HG03045 (cell line): ENCODE data around the gene SH3RF3.

Source experiments
- ATAC-seq: cut with Tn5 transposase; IDR thresholded peaks from one replicate; pipeline ENCODE4 v1.9.1; 2021; ENCODE audit warnings: mild to moderate bottlenecking, moderate library complexity; ENCODE audit not compliant: unreplicated experiment

SH3RF3 gene

DNA sequence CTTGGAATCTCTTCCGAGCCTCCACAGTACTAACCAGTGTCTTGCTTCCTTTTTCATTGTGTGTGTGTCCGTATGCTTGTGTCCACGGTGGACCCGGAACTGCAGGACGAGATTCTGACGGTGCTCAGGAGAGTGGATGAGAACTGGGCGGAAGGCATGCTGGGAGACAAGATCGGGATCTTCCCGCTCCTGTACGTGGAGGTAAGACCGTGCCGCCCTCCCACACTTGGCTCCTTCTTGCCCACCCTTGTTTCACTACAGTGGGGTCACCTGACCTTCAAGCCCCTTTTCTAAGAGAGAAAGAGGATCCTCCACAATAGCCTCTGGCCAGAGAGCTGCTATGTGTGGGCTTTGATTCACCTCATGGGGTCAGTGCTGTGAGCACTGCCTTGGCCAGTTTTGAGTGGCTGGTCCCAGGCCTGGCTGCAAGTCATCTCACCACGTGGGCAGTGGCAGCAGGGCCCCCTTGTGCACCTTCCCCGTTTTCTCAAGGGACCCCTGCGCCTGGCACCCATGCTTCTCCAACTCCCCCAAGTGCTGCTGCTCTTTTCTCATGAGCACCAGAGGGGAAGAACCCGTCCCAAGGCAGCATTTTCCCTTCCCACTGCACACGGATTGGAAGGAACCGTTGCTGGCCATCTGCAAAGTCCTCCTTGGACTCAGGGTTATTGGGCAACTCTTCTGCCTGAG, 242.6 kb downstream of the SH3RF3 start:
- no peak for ATAC-seq

DNA sequence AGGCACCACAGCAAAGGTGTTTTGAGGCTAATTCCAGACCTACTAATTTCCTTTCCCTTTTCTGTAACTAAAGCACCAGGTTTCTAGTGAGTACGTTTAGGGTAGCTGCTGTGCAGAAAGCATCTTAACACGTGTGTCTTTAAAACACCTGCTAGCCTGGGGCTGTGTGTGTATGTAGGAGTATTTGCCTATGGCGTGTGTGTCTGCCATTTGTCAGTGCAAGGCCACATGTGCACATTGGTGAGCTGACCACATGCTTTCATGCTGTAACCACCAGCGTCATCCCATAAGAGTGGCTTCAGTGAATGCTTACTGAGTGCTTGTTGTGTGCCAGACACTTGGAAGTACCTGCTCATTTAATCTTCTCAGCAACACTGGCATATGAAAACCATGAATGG, 243.2 kb downstream of the SH3RF3 start:
- no peak for ATAC-seq

DNA sequence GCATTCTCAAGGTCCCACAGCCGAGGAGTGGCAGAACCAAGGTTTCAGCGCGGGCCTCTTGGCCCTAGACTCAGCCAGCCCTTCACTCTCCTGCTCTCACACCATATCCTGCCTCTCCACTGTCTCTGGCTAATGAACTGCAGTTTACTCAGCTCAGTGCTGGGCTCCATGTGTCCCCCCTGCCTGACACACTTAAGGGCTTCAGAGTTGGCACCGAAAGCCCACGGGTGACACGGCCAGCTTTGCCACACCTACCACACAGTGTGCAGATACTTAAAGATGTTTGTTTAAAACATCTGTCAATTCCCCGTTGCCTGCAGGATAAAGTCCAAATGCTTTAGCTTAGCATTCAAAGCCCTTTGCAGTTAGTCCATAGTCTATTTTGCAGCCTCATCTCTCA, 243.6 kb downstream of the SH3RF3 start:
- no peak for ATAC-seq

DNA sequence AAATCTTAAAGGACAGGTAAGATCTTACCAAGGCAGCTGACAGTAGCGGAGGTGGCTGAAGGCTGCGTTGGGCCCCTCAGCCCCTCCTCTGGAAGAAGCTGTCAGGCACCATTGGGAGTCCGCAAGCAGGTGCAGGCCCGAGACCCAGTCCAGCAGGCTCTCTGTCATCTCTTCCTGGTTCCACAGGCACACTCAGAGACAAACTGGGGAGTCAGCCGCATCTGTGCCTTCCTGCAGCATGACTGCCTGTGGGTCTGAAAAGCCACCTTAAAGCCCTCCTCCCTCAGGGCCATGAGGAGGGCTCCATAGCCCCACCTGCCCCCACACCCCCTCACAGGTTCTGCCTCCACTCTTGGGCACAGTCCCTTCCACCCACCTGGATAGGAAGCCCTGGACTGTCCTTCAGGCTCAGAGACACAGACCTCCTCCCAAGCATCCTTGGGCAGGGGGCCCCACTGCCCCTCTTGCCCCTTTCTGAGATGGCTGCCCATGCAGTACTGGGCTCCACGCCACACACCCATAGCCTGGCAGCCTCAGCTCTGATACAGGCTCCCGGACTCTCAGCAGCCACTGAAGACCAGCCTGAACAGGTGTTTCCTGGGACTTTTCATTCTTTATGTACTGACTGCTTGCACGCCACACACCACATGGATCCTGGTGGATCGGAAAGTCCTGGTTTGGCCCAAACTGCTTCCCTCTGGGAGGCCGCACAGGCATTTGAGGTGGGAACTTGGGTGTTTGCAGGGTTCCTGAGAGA, 245.0 kb downstream of the SH3RF3 start:
- ATAC-seq = no peak

DNA sequence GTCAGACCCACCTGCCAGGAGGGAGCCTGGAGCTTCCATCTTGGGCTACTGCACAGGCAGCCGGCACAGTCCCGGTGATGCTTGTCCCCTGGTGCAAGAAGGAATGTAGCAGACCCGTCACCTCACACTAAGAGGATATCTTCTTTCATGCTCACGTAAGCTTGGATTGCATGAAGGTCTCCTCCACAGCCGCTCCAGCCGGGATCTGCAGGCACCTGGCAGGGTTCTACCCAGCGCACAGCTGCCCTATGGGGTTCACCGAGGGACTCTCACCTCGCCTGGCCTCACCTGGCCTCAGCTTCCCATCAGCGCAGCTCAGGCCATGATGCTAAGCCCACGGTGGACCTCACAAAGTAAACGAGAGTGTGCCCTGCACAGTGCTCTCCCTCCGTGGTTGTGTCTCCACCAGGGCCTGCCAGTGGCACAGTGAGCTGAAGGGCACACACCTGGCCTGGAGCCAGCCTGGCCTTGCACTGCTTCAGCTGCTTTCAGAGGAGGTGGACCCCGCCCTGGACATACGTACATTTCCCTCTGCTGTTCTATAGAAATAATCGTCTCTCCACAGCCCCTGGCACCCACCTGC, 245.6 kb downstream of the SH3RF3 start:
- ATAC-seq = no peak

DNA sequence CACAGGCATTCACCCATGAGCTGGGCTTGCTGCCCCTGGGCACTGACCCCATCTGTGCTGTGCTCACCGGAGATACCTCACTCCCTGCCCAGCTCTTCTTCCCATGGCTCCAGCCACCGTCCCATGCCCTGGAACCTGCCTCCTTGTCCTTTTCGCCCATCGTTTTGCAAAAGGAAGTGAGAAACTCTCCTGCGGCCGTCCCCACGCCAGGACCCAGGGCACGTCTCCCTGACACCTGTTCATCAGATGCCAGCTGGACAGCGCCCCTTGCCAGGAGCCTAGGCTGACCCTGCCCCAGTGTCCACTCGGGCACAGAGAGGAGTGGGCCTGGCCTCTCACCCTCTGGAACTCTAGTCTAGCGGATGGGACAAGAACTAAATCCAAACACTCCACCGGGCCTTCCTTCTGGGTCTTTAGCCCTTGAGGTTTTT, 246.1 kb downstream of the SH3RF3 start:
- no peak for ATAC-seq

DNA sequence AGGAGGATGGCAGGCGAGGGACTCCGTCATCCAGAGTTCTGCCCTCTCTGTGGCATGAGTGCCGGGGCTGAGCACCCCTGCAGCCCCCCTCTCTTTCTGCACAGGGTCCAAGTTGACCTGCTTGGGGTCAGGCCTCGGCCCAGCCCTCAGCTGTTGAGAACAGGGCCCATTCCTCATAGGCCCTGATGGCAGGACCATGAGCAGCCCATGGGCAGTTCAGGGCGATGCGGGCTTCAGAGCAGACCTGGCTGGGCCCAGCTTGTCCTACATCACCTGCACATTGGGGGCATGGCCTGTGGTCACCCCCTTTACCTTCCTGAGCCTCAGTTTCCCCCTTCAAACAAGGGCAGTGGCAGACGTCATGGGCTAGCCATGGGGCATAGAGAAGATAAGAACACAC, 246.7 kb downstream of the SH3RF3 start:
- ATAC-seq = no peak

DNA sequence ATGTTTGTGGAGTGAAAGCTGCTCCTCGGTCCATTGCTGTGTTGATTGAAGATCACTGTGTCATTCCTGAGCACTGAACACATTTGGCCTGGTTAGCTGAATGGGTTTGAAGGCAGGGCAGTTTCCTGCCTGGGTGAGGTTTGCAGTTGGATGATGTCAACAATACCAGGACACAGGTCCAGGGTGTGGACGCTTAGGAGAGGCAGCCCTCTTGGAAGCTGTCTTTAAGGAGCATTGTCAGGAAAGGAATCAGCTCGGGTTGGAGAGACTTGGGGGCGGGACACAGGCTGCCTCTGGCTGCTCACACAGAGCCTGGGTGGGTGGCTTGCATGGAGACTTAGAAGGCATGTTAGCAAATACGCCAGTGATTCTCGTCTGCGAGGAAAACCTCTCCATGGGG, 247.1 kb downstream of the SH3RF3 start:
- ATAC-seq = no peak

DNA sequence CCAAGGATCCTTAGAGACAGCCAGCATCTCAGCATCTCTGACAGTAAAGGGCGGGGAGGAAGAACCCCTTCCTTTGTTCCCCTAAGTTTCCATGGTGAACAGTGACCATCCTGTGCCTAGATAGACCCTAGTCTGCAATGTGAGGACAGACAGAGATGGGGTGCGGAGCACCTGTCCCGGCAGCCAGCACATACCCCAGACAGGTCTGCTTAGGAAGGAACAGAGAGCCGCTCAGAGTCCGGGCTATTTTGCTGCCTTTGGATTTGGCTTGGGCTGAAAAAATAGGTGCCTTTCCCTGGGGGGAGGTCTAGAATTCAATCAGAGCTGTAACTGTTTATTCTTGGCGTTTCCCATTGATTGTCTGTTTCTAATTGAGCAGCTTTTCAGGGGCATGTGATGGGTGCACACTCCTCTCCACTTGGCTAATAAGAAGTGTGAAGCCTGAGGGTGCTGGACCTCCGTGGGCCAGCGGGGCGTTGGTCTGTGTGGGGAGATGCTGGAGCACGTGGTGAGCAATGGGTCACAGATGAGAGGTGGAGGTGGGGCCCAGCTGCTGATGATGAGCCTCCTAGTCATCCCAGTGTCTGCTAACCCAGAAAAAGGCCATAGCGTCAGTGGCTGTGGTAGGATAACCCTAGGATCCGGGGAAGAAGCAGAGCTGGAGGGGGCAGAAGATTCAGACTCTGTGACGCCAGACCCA, 247.9 kb downstream of the SH3RF3 start:
- no peak for ATAC-seq

DNA sequence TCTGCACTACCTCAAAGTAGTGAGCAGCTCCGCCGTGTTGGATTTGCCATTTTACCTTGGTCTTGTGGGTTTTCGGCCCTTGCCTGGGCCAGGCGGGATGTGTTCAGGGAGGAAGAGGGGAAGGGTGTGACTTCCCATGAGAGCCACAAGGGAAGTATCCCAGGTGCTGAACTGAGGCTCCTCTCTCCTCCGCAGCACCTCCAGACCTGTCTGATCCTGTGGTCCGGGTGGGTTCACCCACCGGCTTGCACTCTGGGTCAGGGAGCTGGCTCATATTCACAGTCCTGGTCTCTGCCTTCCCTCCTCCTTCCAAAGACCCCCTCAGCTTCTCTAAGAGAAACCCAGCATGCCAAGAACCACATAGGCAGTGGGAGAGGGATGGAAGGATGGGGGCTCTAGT, 249.0 kb downstream of the SH3RF3 start:
- ATAC-seq = no peak

DNA sequence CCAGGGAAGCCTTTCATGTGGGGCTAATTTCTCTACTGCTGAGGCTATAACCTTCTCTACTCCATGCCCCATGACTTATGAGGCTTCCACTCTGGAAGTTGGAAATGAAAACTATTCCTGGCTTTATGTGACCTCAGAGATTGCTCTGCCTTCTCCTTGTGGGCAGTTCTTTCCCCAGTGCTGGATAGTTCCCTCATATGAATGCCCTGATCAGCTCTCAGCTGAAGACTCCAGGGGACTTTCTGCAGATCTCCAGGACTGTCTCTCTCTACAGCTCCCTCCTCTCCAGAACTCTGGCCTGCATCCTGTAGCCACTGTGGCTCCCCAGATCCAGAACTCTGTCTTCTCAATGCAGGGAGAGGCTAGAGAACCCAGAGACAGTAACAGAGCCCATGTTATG, 249.7 kb downstream of the SH3RF3 start:
- ATAC-seq = no peak

DNA sequence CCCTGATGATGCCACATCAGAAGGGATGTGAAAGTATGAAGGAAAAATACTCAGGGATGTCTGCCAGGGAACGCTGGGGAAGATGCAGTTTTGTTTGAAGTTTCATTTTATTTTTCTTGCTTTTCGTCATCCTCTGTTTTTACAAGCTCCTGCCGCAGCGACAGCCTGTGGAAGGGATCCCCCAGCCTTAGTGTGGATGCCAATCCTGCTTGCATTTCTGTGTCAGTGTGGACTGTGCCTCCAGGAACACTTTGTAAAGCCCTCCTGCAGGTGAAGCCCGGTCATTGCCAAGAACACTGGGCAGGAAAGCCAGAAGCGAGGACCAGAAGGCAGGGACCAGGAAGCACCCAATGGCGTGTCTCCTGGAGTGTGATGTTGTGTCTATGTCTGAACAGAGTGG, 250.5 kb downstream of the SH3RF3 start:
- no peak for ATAC-seq

DNA sequence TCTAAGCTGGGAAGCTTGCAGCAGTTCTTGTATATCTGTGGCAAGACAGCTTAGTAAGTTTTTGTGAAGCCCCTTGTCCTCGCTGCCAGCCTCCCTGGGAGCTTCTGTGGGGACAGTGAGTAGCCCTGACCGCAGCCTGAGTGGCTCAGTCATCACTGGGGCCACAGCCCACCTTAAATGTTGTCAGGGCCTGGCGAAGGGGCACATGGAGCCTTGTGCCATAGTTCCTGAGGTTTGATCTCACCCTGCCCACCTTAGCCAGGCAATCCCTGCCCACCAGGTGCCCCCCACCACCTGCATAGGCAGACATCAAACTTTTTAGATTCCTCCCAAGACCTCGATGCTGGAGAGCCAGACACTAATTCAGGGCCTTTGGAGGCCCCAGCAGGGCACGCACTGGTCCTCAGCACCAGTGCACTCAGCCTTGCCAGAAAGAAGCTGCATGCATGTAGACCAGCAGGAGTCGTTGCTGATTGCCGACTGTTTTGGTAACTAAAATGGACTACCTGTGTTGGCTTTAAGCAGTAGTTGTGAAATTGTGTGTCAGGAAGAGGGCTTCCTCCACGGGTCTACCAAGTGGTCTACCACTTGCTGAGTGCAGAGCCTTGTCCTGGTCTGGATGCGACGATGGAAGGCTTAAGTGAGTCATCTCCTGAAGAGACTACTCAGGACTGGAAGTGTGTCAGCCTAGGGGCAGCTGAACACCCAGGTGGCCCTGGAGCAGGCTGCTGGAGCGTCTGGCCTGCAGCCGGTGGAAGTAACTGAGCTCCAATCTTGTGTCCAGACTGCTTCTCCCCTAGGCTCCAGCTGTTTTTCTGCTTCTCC, 251.7 kb downstream of the SH3RF3 start:
- ATAC-seq = no peak

DNA sequence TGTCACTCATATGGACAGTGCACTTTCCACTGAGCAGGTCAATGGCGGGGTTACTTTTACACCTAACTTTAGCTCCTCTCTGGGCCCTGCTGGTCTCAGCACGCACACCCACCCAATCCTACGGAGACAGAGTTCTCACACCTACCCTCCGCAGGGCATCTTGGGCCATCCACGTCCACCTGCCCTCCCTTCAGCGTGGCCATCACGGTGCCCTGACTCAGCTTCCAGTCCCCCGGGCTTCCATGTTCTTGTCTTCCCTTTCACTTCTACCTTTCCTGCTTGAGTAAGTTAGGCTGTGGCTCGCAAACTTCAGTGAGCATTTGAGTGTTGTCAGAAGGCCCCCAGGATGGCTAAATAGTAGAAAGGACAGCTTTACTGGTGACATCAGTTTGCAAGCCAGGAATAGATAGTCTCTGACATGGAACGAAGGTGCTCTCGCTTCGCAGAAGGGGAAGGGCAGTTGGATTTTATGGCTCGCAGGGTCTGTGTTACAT, 252.4 kb downstream of the SH3RF3 start:
- no peak for ATAC-seq

DNA sequence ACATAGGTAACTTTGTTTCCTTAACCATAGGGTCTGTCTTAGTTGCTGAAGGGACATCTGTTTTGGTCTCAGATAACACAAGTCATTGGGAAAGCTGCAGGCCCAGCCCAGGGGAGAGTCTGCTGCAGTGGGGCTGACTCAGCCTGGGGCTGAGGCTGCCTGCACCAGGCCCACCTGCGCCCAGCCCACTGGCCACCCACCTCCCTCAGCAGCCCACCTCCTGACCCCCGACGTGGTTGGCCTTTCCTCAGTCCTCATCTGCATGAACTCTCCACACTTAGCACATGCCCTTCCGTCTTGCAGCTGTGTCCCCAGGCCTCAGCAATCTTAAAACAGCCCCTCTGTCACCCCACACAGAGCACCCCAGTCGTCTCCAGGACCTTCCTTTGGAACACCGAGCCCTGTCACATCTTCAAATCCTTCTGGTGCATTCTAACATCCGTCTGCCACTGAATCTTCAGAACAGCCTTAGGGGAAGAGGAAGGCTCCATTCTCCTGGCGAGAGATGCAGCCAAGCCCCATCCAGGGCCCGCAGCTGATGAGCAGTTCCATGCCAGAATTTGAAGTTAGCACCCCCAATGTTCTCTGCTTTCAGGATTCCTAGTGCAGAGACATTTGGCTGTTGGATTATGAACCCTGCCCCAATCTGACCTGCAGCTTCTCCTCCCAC, 253.4 kb downstream of the SH3RF3 start:
- no peak for ATAC-seq

DNA sequence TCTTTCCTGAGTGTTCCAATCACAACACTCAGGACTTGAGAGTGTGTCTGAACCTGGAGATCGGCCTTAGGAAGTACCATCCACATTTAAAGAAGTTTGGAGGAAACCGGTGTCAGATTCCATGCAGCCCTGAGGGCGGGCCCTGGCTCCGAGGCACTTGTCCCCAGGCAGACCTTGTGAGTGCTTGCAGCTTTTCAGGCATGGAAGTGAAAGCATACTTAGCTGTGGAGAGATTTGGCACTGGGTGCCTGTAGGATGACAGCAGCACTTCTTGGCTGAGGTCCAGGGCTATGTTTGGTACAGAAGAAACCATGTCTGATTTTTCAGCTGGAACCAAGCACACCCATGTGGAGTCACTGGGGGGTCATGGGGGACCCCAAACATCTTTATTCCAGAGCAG, 253.9 kb downstream of the SH3RF3 start:
- no peak for ATAC-seq

DNA sequence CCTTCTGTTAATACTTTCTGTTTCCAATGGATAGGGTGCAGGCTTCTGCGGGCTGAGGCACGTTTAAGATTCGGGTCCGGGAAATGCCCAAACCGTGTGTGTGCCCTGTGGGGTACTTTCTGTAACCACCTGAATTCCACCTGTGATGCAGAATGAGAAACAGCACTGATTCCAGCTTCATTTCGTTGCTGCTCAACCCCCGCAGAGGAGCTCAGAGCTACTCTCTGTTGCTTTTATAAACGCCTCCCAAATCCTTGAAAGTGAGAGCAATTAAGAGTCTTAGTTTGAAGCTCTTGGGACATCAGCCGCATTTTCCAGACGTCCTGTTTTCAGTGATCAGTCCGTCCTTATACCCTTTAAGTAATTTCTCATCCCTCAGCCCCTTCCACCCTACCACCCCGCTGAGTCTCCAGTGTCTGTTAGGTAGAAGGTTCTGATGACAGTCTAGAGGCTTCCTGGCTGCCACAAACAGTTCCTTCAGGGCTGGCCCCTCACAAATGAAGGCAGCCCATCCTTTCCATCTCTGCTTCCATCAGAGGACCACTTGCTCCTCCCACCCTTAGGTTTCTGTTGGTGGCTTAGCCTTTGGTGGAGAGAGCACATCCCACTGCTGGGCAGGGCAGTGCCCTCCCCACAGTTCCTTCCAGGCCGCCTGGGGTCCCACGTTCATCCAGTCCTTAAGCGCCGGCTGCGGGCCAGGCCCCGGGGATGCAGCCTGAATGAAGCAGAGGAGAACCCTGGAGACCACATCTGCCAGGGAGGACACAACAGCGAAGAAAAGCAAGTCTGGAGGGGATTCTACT, 254.7 kb downstream of the SH3RF3 start:
- no peak for ATAC-seq

DNA sequence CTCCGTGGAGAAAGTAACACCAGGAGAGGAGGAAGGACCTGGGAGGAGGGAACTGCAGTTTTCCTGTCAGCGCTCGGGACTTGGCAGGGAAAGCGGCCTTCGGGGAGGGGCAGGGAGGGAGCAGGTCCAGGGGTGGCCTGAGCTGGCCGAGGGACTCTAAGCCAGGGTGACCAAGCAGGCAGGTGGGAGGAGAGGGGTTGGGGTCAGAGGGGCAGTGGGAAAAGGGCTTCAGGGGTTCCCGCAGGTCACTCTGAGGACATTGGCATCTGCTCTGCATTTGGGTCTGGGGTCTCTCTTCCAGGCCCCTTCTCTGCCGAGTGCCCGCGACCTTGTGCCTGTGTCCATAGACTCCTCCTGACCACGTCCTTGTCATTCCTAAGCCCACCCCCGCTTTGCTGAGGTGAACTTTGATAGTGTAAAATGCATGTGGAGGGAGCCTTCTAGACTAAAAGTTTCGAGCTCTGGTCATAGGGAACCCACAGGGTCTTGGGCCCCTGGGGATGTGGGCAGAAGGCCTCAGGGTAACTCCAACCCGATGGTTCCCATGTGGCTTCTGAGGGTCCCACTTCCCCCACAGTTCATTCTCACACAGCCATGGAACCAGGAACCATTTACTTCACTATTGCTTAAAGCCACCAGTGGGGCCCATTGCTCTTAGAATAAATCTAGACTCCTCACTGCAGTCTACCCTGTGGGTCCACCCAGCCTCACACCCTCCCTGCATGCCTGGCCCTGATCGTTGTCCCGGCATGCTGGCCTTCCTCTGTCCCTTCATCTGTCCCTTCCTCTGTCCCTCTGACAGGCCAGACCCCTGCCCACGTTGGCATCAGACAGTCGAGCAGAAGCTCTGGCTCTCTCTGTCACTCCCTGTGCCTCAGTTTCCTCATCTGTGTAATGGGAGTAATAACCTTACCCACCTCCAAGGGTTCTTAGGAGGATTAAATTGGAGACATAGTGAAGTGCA, 255.6 kb downstream of the SH3RF3 start:
- ATAC-seq = no peak
